Fibroblast of lung (primary cell): ENCODE results near the gene PPARGC1A. TPM values are rescaled to one million over a fixed set of nuclear protein-coding genes. Genes with fewer than 3 reads are reported as not detected.

Experiments
- DNase-seq, 2 donors: peaks; one replicate each; pipeline versions ENCODE4 v3.0.0 to v3.0.0-alpha.2; 2010; ENCODE audit warnings: low read depth in 2 of 2
- H2AFZ ChIP-seq: 2 replicates; pipeline ENCODE4 v1.5.1; 2012; ENCODE audit warnings: low read length, control low read depth, inconsistent platforms
- H3K27ac ChIP-seq: 2 replicates; pipeline ENCODE4 v1.5.1; 2011; ENCODE audit warnings: low read length, control low read depth; ENCODE audit not compliant: insufficient read depth
- H3K27me3 ChIP-seq: 2 replicates; pipeline ENCODE4 v1.5.1; 2011; ENCODE audit warnings: mild to moderate bottlenecking, low read length; ENCODE audit not compliant: control insufficient read depth, insufficient read depth
- H3K36me3 ChIP-seq: 2 replicates; pipeline ENCODE4 v1.5.1; 2011; ENCODE audit warnings: low read length; ENCODE audit not compliant: control insufficient read depth, insufficient read depth
- H3K4me1 ChIP-seq: 2 replicates; pipeline ENCODE4 v1.5.1; 2011; ENCODE audit warnings: low read length; ENCODE audit not compliant: control insufficient read depth, insufficient read depth; ENCODE audit errors: extremely low read depth
- H3K4me2 ChIP-seq: 2 replicates; pipeline ENCODE4 v1.5.1; 2011; ENCODE audit warnings: low read length, control low read depth; ENCODE audit not compliant: insufficient read depth; ENCODE audit errors: extremely low read depth
- H3K4me3 ChIP-seq, 4 experiments: fragments of 200-600 bp in 1 of 4; sonication (generic) in 1 of 4; replicated peaks in 1 of 4; 2 replicates each; pipeline ENCODE4 v1.5.1; 2011 to 2016; ENCODE audit warnings: low read length in 4 of 4, low read depth in 3 of 4, mild to moderate bottlenecking in 3 of 4, control low read depth in 2 of 4, inconsistent platforms in 1 of 4, mixed read lengths in 1 of 4; ENCODE audit not compliant: insufficient read depth in 1 of 4; ENCODE audit errors: control extremely low read depth in 1 of 4
- H3K79me2 ChIP-seq: 2 replicates; pipeline ENCODE4 v1.5.1; 2012; ENCODE audit warnings: mild to moderate bottlenecking, low read length, inconsistent platforms; ENCODE audit not compliant: control insufficient read depth, insufficient read depth
- H3K9ac ChIP-seq: 2 replicates; pipeline ENCODE4 v1.5.1; 2011; ENCODE audit warnings: mild to moderate bottlenecking, low read length, control low read depth; ENCODE audit not compliant: insufficient read depth
- H3K9me3 ChIP-seq: 2 replicates; pipeline ENCODE4 v1.5.1; 2012; ENCODE audit warnings: low read depth, low read length; ENCODE audit not compliant: control insufficient read depth, insufficient read depth
- H4K20me1 ChIP-seq: 2 replicates; pipeline ENCODE4 v1.5.1; 2011; ENCODE audit warnings: low read length; ENCODE audit not compliant: control insufficient read depth, insufficient read depth; ENCODE audit errors: extremely low read depth
- EZH2 ChIP-seq: IDR thresholded peaks from 2 replicates; pipeline ENCODE4 v1.5.1; 2012; ENCODE audit warnings: low read length, control low read depth, mild to moderate bottlenecking; ENCODE audit errors: missing control alignments
- polyA plus RNA-seq, 2 donors: library from polyadenylated mRNA; depleted of rRNA in 1 of 2; stranded (reverse) in 1 of 2; unstranded in 1 of 2; fragments of >200 nt; gene quantifications; 2 replicates each; pipeline ENCODE4 v1.2.1, GENCODE V29; 2011 to 2012; ENCODE audit warnings: missing spikeins in 1 of 2
- total RNA-seq: library from RNA; depleted of rRNA; stranded (reverse); fragments of >200 nt; gene quantifications from 2 replicates; pipeline ENCODE4 v1.2.1, GENCODE V29; 2014
- TF ChIP-seq, protein P1 (sequence below), 2 donors: IDR thresholded peaks in 1 of 2; conservative IDR thresholded peaks in 1 of 2; 1 replicate in 1 of 2; 2 replicates in 1 of 2; pipeline ENCODE4 v1.5.1; 2011 to 2012; ENCODE audit warnings: low read length in 2 of 2, control low read depth in 1 of 2, inconsistent platforms in 1 of 2, low read depth in 1 of 2, mild to moderate bottlenecking in 1 of 2

The PPARGC1A gene
- total and polyA plus RNA-seq, 2 donors (not counting 1 experiment from before 2014, with no cell fraction given) = 1.3 to 6.9 TPM

GRCh38 chr4:23891064-23891421 lies 1.2 kb upstream of the PPARGC1A start:
- peak overlapping the region; percentile 85 for H3K4me2 ChIP-seq
- H3K4me1 ChIP-seq = peaks cover 3% of the 10 kb centered on the region
- H3K36me3 ChIP-seq = no peaks in the 10 kb centered on the region
- no peak overlapping the region for H2AFZ ChIP-seq
- DNase-seq = no peak
- no peaks in the 10 kb centered on the region for H3K27me3 ChIP-seq
- TF ChIP-seq EZH2 = no peak
- TF ChIP-seq, protein P1, sequence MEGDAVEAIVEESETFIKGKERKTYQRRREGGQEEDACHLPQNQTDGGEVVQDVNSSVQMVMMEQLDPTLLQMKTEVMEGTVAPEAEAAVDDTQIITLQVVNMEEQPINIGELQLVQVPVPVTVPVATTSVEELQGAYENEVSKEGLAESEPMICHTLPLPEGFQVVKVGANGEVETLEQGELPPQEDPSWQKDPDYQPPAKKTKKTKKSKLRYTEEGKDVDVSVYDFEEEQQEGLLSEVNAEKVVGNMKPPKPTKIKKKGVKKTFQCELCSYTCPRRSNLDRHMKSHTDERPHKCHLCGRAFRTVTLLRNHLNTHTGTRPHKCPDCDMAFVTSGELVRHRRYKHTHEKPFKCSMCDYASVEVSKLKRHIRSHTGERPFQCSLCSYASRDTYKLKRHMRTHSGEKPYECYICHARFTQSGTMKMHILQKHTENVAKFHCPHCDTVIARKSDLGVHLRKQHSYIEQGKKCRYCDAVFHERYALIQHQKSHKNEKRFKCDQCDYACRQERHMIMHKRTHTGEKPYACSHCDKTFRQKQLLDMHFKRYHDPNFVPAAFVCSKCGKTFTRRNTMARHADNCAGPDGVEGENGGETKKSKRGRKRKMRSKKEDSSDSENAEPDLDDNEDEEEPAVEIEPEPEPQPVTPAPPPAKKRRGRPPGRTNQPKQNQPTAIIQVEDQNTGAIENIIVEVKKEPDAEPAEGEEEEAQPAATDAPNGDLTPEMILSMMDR (conservative IDR thresholded peaks at IDR 0.05 in 1 of 2, IDR thresholded peaks at IDR 0.05 in 1 of 2; ENCODE audit: low read depth in 1 of 2, low read length in 2 of 2) = no peak
- H3K9me3 ChIP-seq = no peaks in the 10 kb centered on the region
- H3K27ac ChIP-seq = no peak overlapping the region
- no peak overlapping the region for H3K9ac ChIP-seq
- peak overlapping the region in 2 of 4 experiments; percentile 59 for H3K4me3 ChIP-seq
- no peaks in the 10 kb centered on the region for H3K79me2 ChIP-seq
- H4K20me1 ChIP-seq = no peaks in the 10 kb centered on the region

GRCh38 chr4:23890369-23891063 lies 669 bp upstream of the PPARGC1A start:
- H3K27me3 ChIP-seq = no peaks in the 10 kb centered on the region
- H3K4me3 ChIP-seq = peak overlapping the region in 3 of 4 experiments; percentile 12 to 59 (median 59)
- no peaks in the 10 kb centered on the region for H3K36me3 ChIP-seq
- no peaks in the 10 kb centered on the region for H4K20me1 ChIP-seq
- peaks cover 3% of the 10 kb centered on the region for H3K4me1 ChIP-seq
- H3K27ac ChIP-seq = no peak overlapping the region
- TF ChIP-seq, protein P1 (conservative IDR thresholded peaks at IDR 0.05 in 1 of 2, IDR thresholded peaks at IDR 0.05 in 1 of 2; ENCODE audit: low read depth in 1 of 2, low read length in 2 of 2) = no peak
- TF ChIP-seq EZH2 = no peak
- peak in 1 of 2 donors; percentile 51 for DNase-seq
- no peak overlapping the region for H3K9ac ChIP-seq
- H3K4me2 ChIP-seq = peak overlapping the region; percentile 85
- H3K9me3 ChIP-seq = no peaks in the 10 kb centered on the region
- H2AFZ ChIP-seq = no peak overlapping the region
- no peaks in the 10 kb centered on the region for H3K79me2 ChIP-seq

GRCh38 chr4:23889391-23889790 lies 456 bp downstream of the PPARGC1A start:
- H3K4me2 ChIP-seq = peak overlapping the region; percentile 85
- TF ChIP-seq EZH2 = no peak
- TF ChIP-seq, protein P1 (conservative IDR thresholded peaks at IDR 0.05 in 1 of 2, IDR thresholded peaks at IDR 0.05 in 1 of 2; ENCODE audit: low read depth in 1 of 2, low read length in 2 of 2) = no peak
- H3K27ac ChIP-seq = no peak overlapping the region
- peaks cover 3% of the 10 kb centered on the region for H3K4me1 ChIP-seq
- H2AFZ ChIP-seq = peak overlapping the region; percentile 62
- no peaks in the 10 kb centered on the region for H4K20me1 ChIP-seq
- peak overlapping the region; percentile 16 for H3K9ac ChIP-seq
- H3K79me2 ChIP-seq = no peaks in the 10 kb centered on the region
- H3K27me3 ChIP-seq = no peaks in the 10 kb centered on the region
- H3K4me3 ChIP-seq = peak overlapping the region; percentile 50 to 59 (median 58)
- peak in 1 of 2 donors; percentile 51 for DNase-seq
- no peaks in the 10 kb centered on the region for H3K36me3 ChIP-seq
- no peaks in the 10 kb centered on the region for H3K9me3 ChIP-seq
